Spinal cord (tissue), 10 donors: ENCODE results near the gene CCND2. TPM values are rescaled to one million over a fixed set of nuclear protein-coding genes. Genes with fewer than 3 reads are reported as not detected.

Experiments
- DNase-seq, 6 donors: peaks; one replicate each; pipeline versions ENCODE4 v3.0.0 to v3.0.0-alpha.2; 2013 to 2015; ENCODE audit warnings: low spot score in 6 of 6, low read depth in 4 of 6
- H3K27ac ChIP-seq: one replicate; pipeline ENCODE4 v1.5.1; 2013; ENCODE audit warnings: low read depth, low read length, control low read depth
- H3K27me3 ChIP-seq: one replicate; pipeline ENCODE4 v1.6.1; 2013; ENCODE audit warnings: low read length; ENCODE audit not compliant: control insufficient read depth, insufficient read depth
- H3K36me3 ChIP-seq: one replicate; pipeline ENCODE4 v1.6.1; 2013; ENCODE audit warnings: low read length; ENCODE audit not compliant: control insufficient read depth, insufficient read depth
- H3K4me1 ChIP-seq: one replicate; pipeline ENCODE4 v1.6.1; 2013; ENCODE audit warnings: low read length; ENCODE audit not compliant: control insufficient read depth, insufficient read depth
- H3K4me3 ChIP-seq: one replicate; pipeline ENCODE4 v1.5.1; 2013; ENCODE audit warnings: low read depth, low read length, control low read depth
- H3K9me3 ChIP-seq: one replicate; pipeline ENCODE4 v1.6.1; 2013; ENCODE audit warnings: low read length; ENCODE audit not compliant: control insufficient read depth, insufficient read depth
- WGBS: methylation state at CpG from one replicate; pipeline ENCODE4 v1.1.5; 2013; ENCODE audit warnings: missing lambda C conversion rate; ENCODE audit not compliant: insufficient coverage; 5-methylcytosine and 5-hydroxymethylcytosine counted together
- polyA plus RNA-seq, 2 donors: library from polyadenylated mRNA; unstranded; fragments of 120-200 nt; gene quantifications; one replicate each; pipeline ENCODE4 v1.2.1, GENCODE V29; 2013; ENCODE audit not compliant: insufficient read length in 2 of 2
- total RNA-seq, 2 donors: library from RNA; depleted of rRNA in 1 of 2; stranded (reverse); fragments of 120-200 nt in 1 of 2; fragments of >200 nt in 1 of 2; gene quantifications; one replicate each; pipeline versions ENCODE4 v1.2.3 to v1.2.4, GENCODE V29; 2013 to 2014
- donor health status: healthy.

Gene CCND2
- total and polyA plus RNA-seq, 4 donors, result 57.4 to 127 (median 94.7) TPM

- Histone ChIP-seq H3K4me3 (no peak overlapping the region), H3K4me1 (no peaks in the 10 kb centered on the region), H3K27me3 (no peaks in the 10 kb centered on the region), H3K9me3 (no peaks in the 10 kb centered on the region), H3K36me3 (no peaks in the 10 kb centered on the region), H3K27ac (no peak overlapping the region)
- WGBS, result 100% methylated on average over 1 of the region's 2 CpGs
- no peak for DNase-seq
Measured at GRCh38 chr12:4251967-4252366, 21.6 kb upstream of the CCND2 start.

GRCh38 chr12:4252601-4253000, 21.0 kb upstream of the CCND2 start:
- Histone ChIP-seq H3K4me3 (no peak overlapping the region), H3K36me3 (no peaks in the 10 kb centered on the region), H3K4me1 (no peaks in the 10 kb centered on the region), H3K9me3 (no peaks in the 10 kb centered on the region), H3K27me3 (no peaks in the 10 kb centered on the region), H3K27ac (no peak overlapping the region)
- peak in 1 of 6 donors; percentile 22 for DNase-seq
- 33% methylated on average over 5 of the region's 5 CpGs for WGBS

- no CpG with 5 or more reads among the region's 2 CpGs for WGBS
- no peaks in the 10 kb centered on the region for H3K27me3 ChIP-seq
- H3K36me3 ChIP-seq, result no peaks in the 10 kb centered on the region
- H3K4me1 ChIP-seq, result no peaks in the 10 kb centered on the region
- no peak overlapping the region for H3K27ac ChIP-seq
- no peak overlapping the region for H3K4me3 ChIP-seq
- H3K9me3 ChIP-seq, result no peaks in the 10 kb centered on the region
- no peak for DNase-seq
Measured at GRCh38 chr12:4256043-4256826, 17.3 kb upstream of the CCND2 start.

- Histone ChIP-seq H3K27ac (no peak overlapping the region), H3K9me3 (no peaks in the 10 kb centered on the region), H3K36me3 (no peaks in the 10 kb centered on the region), H3K27me3 (no peaks in the 10 kb centered on the region), H3K4me3 (no peak overlapping the region), H3K4me1 (no peaks in the 10 kb centered on the region)
- no peak for DNase-seq
Measured at GRCh38 chr12:4257442-4257841, 16.1 kb upstream of the CCND2 start.

- Histone ChIP-seq H3K36me3 (no peaks in the 10 kb centered on the region), H3K4me1 (no peaks in the 10 kb centered on the region), H3K9me3 (no peaks in the 10 kb centered on the region), H3K27ac (no peak overlapping the region), H3K4me3 (no peak overlapping the region), H3K27me3 (no peaks in the 10 kb centered on the region)
- DNase-seq, result no peak
- WGBS, result no CpG with 5 or more reads among the region's 1 CpG
Measured at GRCh38 chr12:4259099-4259498, 14.5 kb upstream of the CCND2 start.

- Histone ChIP-seq H3K27me3 (peaks cover 10% of the 10 kb centered on the region), H3K4me3 (no peak overlapping the region), H3K36me3 (no peaks in the 10 kb centered on the region), H3K27ac (no peak overlapping the region), H3K4me1 (no peaks in the 10 kb centered on the region), H3K9me3 (no peaks in the 10 kb centered on the region)
- DNase-seq, result no peak
Measured at GRCh38 chr12:4261655-4262054, 11.9 kb upstream of the CCND2 start.

GRCh38 chr12:4265280-4265679, 8.3 kb upstream of the CCND2 start:
- Histone ChIP-seq H3K4me3 (no peak overlapping the region), H3K36me3 (no peaks in the 10 kb centered on the region), H3K9me3 (no peaks in the 10 kb centered on the region), H3K4me1 (peaks cover 10% of the 10 kb centered on the region), H3K27me3 (peaks cover 41% of the 10 kb centered on the region), H3K27ac (no peak overlapping the region)
- no CpG with 5 or more reads among the region's 4 CpGs for WGBS
- no peak for DNase-seq

GRCh38 chr12:4266990-4267389, 6.6 kb upstream of the CCND2 start:
- Histone ChIP-seq H3K36me3 (no peaks in the 10 kb centered on the region), H3K4me3 (no peak overlapping the region), H3K27ac (no peak overlapping the region), H3K27me3 (peaks cover 58% of the 10 kb centered on the region), H3K4me1 (peaks cover 24% of the 10 kb centered on the region), H3K9me3 (no peaks in the 10 kb centered on the region)
- WGBS, result 88% methylated on average over 1 of the region's 2 CpGs
- DNase-seq, result no peak

- Histone ChIP-seq H3K4me3 (no peak overlapping the region), H3K9me3 (no peaks in the 10 kb centered on the region), H3K27me3 (peaks cover 65% of the 10 kb centered on the region), H3K36me3 (no peaks in the 10 kb centered on the region), H3K4me1 (peaks cover 33% of the 10 kb centered on the region), H3K27ac (no peak overlapping the region)
- no CpG with 5 or more reads among the region's 2 CpGs for WGBS
- DNase-seq, result peak in 2 of 6 donors; percentile 23 to 46
Measured at GRCh38 chr12:4267704-4268328, 5.7 kb upstream of the CCND2 start.
